GM12874 (cell line): ENCODE measurements around the gene PRKD1.

Experiments used
- CTCF ChIP-seq: IDR thresholded peaks from 2 replicates; pipeline ENCODE4 v1.5.1; 2011; ENCODE audit warnings: low read depth, mild to moderate bottlenecking, control low read depth, low read length, moderate library complexity; ENCODE audit not compliant: insufficient read depth

PRKD1 gene

DNA sequence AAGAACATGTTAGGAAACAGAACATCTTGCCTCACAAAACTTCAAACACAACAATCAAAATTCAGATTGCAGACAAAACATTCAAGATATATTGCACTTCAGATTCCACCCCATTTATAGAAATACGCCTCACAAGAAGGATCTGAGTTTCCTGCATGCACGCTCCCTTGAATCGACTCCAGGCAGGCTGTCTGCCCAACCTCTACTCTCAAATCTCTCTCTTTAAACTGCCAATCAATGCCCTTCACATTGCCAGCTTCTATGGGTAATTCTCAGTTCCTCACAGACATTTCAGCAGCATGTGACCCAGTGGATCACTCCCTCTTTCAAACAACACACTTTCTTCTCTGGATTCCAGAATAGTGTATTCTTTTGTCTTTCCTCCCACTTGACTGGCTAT, 184.1 kb downstream of the PRKD1 start:
- no peak for TF ChIP-seq CTCF

- TF ChIP-seq CTCF = no peak
Measured at GRCh38 chr14:29741909-29742401, 185.7 kb downstream of the PRKD1 start.

- TF ChIP-seq CTCF = no peak
Measured at GRCh38 chr14:29740491-29740890, 187.2 kb downstream of the PRKD1 start.

DNA sequence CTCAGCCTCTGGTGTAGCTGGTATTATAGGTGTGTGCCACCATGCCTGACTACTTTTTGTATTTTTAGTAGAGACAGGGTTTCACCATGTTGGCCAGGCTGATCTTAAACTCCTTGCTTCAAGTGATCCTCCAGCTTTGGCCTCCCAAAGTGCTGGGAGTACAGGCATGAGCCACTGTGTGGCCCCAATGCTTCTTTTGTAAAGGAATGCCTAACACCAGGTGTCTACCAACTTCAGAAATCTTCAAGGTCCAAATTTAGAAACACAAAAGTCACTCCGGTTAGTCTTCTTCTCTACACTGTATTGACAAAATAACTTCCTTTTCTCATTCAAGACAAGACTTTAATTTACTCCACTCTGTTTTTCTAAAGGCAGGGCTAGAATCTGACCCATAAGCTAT, 188.7 kb downstream of the PRKD1 start:
- no peak for TF ChIP-seq CTCF

DNA sequence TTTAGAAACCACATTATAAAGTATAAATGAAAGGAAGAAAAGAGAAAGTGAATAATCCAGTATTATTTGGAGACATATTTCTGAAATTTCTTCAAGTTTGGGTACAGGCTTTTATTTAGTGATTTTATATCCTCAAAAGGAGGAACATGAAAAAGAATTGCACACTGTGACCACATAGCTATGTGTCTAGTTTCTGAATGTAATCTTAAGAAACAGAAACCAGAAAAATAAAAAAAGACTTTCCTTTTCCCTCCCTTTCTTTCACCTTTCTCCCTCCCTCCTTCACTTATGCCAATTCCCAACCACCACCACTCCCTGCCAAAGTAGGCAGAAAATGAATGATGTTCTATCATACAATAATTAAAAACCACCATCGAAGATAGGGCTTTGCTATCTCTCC, 189.6 kb downstream of the PRKD1 start:
- TF ChIP-seq CTCF = no peak

GRCh38 chr14:29735459-29735858, 192.2 kb downstream of the PRKD1 start:
- no peak for TF ChIP-seq CTCF

DNA sequence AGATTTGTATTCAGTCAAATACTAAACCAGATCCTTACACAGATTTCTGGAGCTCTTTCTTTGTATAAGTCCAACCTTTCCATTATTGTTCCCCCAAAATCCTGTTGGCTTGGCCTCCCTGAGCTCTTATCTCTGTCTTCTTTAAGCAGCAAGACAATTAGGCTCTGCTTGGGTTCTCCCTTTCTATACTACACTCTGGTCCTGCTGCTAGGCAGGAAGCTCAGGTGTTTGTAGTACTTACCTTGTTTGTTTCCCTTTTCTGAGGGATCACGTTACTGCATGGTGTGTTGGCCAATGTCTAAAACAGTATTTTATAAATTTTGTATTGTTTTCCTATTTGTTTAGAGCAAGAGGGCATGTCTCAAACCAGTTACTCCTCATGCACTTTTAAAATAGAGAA, 192.9 kb downstream of the PRKD1 start:
- TF ChIP-seq CTCF = no peak

DNA sequence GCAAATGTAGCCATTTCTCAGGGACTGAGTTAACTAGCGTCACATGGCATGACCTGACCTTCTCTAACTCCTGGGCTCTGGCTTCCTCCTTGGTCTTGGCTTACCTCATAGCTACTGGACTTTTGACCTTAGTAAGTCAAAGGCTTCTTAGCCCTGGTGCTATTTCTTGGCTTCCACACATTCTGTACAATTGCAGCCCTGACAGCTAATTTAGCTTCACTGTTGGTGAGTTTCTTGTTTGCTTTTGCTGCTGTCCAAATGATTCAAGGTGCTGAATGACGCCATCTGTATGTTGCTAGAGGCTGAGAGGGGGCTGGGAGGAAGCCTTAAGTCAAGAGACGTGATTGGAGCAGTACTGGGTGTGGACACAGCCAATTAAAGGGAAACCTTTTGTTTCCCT, 202.7 kb downstream of the PRKD1 start:
- TF ChIP-seq CTCF = no peak
